Measurements from ENCODE around the gene GDAP2. TPM values are rescaled to one million over a fixed set of nuclear protein-coding genes. Genes with fewer than 3 reads are reported as not detected.

Gene GDAP2
- total RNA-seq, 2 experiments from 2014 or later, result 20.8 to 22.9 TPM

DNA sequence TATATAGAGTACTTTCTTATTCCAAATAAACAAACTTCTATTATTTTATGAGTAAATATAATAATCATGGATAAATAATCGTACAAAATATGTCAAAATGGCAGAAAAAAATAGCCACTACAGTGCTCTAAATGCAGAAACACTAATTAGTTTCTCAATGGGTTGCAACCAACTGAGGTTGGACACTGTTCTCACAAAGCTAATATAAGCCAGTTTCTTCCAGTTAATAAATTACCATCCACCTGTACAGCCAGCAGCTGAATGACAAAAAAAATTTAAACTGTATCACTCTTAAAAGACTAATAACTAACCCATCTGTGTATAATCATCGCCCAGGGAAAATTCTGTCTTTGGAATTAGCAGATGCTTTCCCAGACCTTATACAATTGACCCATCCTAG lies 36.9 kb downstream of the GDAP2 start:
- Mint-ChIP-seq H3K27ac (no peak overlapping the region), H3K27me3 (no peaks in the 10 kb centered on the region), H3K4me1 (no peaks in the 10 kb centered on the region), H3K4me3 (no peak overlapping the region), H3K9me3 (no peaks in the 10 kb centered on the region), H3K36me3 (ENCODE audit: low read depth) (peaks cover 12% of the 10 kb centered on the region)
- ChIA-PET CTCF (interaction anchor here (1.1 to 1.6 kb wide), 2 partner anchors 8 to 134 kb away, joined by 3 to 7 read pairs; no protein-coding TSS in a partner anchor), POLR2A (no interaction called here)
- DNase-seq, result no peak

DNA sequence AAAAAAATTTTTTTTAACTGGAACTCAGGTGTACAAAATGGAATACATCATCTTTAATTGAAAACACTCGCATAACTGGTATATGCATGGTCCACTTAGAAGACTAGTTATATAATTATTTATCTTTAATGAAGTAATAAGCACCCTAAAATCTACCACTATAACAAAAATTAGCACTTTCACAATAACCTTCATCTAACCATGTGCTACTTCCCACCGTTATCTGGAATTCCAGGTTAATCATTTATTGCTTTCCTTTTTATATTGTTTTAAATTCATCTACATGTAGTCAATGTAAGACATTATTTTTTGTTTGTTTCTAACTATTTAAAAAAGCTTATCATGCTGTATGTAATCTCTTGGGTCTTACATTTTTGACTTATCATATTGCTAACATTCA lies 39.0 kb downstream of the GDAP2 start:
- no peak overlapping the region for H3K4me3 Mint-ChIP-seq
- H3K36me3 Mint-ChIP-seq (ENCODE audit: low read depth), result peaks cover 7% of the 10 kb centered on the region
- H3K4me1 Mint-ChIP-seq, result peaks cover 6% of the 10 kb centered on the region
- CTCF ChIA-PET, result no interaction called here
- H3K9me3 Mint-ChIP-seq, result no peaks in the 10 kb centered on the region
- no peak for DNase-seq
- no peak overlapping the region for H3K27ac Mint-ChIP-seq
- POLR2A ChIA-PET, result no interaction called here
- H3K27me3 Mint-ChIP-seq, result no peaks in the 10 kb centered on the region

DNA sequence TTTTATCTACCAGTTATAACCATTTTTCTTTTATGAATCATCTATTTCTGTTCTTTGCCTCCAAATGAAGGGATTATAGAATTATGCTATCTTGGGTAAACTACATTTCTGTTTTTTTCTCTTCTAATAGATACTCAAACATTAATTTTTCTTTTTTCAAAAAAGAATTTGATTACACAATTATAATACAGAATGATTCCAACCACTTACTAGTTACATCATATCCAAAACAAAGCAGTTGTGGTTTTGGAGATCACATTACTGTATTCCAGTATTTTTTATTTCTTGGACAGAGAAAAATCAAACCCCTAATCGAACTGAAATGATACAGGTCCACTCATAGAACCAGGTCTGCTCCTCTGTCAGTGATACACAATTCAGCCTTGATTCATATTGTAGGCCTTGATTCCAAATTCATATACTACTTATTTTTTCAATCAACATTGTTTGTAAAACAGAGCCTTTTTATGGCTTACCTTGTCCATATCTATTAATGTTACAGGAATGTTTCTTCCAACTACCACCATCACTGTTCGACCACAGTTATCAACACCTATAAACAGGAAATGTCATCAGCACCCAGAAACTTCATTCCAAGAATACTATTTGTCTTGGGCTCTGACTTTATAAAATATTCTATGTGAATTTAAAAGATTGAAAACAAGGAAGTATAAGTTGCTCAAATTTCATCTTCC lies 43.2 kb downstream of the GDAP2 start:
- Mint-ChIP-seq H3K4me1 (peaks cover 6% of the 10 kb centered on the region), H3K36me3 (ENCODE audit: low read depth) (peaks cover 11% of the 10 kb centered on the region), H3K27ac (no peak overlapping the region), H3K4me3 (no peak overlapping the region), H3K27me3 (no peaks in the 10 kb centered on the region), H3K9me3 (no peaks in the 10 kb centered on the region)
- ChIA-PET CTCF (interaction anchor here (1.9 kb wide), 1 partner anchor 9 kb away, joined by 6 read pairs; no protein-coding TSS in a partner anchor), POLR2A (no interaction called here)
- DNase-seq, result no peak

DNA sequence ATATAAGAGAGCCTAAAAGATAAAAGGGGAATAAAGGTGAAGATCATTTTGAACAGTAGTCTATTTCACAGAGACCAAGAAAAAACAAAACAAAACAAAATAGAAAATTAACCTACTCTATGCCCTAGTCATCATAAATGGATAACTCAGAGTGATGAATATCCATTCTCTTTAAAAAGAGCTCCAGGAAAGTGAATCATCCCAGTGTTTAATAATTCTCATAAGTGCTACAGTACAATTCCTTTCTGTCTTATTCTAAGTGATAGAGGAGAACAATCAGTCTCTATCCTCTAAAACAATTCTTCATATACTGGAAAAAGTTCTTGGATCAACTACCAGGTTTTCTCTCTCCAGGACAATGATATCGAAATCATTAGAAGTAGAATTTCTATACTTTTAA lies 45.8 kb downstream of the GDAP2 start:
- Mint-ChIP-seq H3K4me1 (peaks cover 6% of the 10 kb centered on the region), H3K27me3 (no peaks in the 10 kb centered on the region), H3K9me3 (no peaks in the 10 kb centered on the region), H3K36me3 (ENCODE audit: low read depth) (peaks cover 21% of the 10 kb centered on the region), H3K27ac (no peak overlapping the region), H3K4me3 (no peak overlapping the region)
- CTCF ChIA-PET, result interaction anchor here (0.8 to 1.4 kb wide), 2 partner anchors 10 to 11 kb away, joined by 4 to 7 read pairs; no protein-coding TSS in a partner anchor
- POLR2A ChIA-PET, result no interaction called here
- DNase-seq, result no peak

DNA sequence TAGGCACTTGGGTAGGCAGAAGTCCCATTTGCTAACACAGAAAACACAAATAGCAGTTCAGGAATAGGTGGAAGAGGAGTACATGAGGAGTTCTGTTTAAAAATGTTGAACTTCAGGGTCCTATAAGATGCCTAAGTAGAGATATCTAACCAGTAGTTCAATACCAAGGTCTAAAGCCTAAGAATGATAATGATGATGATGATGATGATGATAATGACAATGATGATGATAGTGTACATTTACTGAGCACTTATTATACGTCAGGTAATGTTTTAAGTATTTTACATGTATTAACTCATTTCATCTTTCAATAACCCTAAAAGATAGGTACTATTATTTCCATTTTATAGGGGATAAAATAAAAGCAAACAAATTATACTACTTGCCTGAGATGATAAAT lies 50.1 kb downstream of the GDAP2 start:
- ChIA-PET CTCF (interaction anchor here (4.0 kb wide), 1 partner anchor 16 kb away, joined by 21 read pairs; no protein-coding TSS in a partner anchor), POLR2A (no interaction called here)
- no peak for DNase-seq
- Mint-ChIP-seq H3K27me3 (no peaks in the 10 kb centered on the region), H3K36me3 (ENCODE audit: low read depth) (peaks cover 47% of the 10 kb centered on the region), H3K9me3 (peaks cover 7% of the 10 kb centered on the region), H3K27ac (no peak overlapping the region), H3K4me3 (no peak overlapping the region), H3K4me1 (no peaks in the 10 kb centered on the region)

DNA sequence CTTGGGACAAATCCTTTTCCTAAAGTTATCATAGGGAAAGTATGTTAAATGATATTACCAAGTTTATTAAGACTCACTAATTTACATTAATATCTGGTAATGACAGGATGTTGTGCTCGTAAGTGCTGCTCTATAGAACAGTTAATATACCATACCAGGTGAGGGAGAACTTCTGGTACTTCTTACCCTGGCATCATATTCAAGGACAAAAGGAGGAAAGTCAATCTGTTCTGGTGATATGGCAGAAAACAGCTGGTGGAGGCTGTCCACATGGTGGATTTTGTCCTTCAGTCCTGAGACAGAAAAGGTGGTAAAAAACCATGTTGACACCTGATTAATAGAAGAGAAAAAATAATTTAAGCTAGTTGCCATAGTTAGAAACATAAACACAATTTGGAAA lies 51.6 kb downstream of the GDAP2 start:
- no peak for DNase-seq
- CTCF ChIA-PET, result no interaction called here
- H3K4me1 Mint-ChIP-seq, result no peaks in the 10 kb centered on the region
- POLR2A ChIA-PET, result no interaction called here
- H3K36me3 Mint-ChIP-seq (ENCODE audit: low read depth), result peaks cover 62% of the 10 kb centered on the region
- H3K27ac Mint-ChIP-seq, result no peak overlapping the region
- H3K4me3 Mint-ChIP-seq, result no peak overlapping the region
- no peaks in the 10 kb centered on the region for H3K27me3 Mint-ChIP-seq
- H3K9me3 Mint-ChIP-seq, result peaks cover 18% of the 10 kb centered on the region

DNA sequence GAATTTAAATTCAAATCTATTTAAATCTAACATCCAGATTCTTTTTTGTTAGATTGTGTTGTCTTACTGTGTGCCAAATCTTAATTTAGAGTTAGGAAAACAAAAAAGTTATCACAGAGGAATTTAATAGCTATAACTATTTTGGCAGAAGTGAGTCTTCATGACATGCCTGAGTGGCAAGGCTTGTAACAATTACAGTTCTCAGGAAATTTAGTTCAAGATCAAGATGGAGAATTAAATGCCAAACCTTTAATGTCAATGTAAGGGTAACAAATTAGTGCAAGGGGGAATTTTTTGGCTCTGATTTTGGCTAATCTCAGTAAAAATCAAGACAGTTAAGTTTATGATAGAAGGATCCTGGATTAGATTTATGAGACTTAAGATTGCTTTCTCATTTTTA lies 58.4 kb downstream of the GDAP2 start:
- CTCF ChIA-PET, result no interaction called here
- Mint-ChIP-seq H3K9me3 (peaks cover 19% of the 10 kb centered on the region), H3K27ac (no peak overlapping the region), H3K4me3 (no peak overlapping the region), H3K4me1 (no peaks in the 10 kb centered on the region), H3K36me3 (ENCODE audit: low read depth) (peaks cover 80% of the 10 kb centered on the region), H3K27me3 (no peaks in the 10 kb centered on the region)
- DNase-seq, result no peak
- POLR2A ChIA-PET, result no interaction called here

DNA sequence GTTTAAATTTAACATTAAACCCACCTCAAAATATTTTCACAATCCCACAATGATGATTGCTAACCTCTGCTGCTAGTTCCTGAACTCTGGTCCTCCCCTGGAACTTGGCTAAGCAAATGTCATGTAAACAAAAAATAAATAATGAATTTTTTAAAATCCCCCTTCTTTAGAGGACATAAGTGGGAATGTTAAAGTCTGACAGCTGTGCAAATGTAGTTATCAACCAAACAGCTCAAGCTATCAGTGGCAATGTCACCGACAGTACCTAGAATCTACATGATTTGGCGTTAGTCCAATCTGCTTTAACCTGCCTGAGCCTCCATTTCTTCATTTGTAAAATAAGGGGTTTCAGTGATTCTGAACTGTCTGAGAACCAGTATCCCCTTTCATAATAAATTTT lies 67.7 kb downstream of the GDAP2 start:
- H3K4me1 Mint-ChIP-seq, result no peaks in the 10 kb centered on the region
- CTCF ChIA-PET, result no interaction called here
- H3K4me3 Mint-ChIP-seq, result no peak overlapping the region
- peaks cover 19% of the 10 kb centered on the region for H3K36me3 Mint-ChIP-seq (ENCODE audit: low read depth)
- POLR2A ChIA-PET, result no interaction called here
- H3K27ac Mint-ChIP-seq, result no peak overlapping the region
- no peaks in the 10 kb centered on the region for H3K9me3 Mint-ChIP-seq
- DNase-seq, result no peak
- no peaks in the 10 kb centered on the region for H3K27me3 Mint-ChIP-seq

DNA sequence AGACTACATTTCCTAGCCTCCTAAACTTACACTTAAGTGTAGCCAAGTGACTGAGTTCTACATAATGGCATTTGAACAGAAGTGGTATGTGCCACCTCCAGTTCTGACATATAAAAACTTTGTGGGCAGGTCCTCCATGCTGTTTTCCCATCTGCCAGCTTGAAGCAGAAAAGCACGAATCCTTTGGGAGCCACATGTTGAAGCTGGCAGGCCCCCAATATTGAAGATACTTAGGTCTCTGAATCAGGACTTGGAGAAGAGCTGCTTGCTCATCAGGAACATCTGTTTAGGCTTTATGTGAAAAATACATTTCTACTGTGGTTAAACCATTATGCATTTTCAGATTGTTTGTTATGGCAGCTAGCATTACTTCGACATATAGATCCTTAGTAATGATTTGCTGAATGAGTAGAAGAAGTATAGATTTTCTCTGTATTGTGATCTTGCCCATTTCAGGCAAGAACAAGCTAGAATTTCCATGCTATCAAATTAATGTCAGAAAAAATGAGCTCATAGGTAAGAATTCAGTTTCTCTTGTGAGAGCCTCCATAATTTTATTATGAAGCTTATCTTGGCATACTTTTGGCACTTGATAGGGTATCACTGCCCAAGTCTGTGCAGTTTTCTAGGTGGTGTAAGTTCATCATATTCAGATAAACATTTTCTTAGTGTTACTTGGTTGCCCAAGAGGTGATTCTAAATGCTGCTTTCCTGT lies 68.4 kb downstream of the GDAP2 start:
- H3K27me3 Mint-ChIP-seq, result no peaks in the 10 kb centered on the region
- POLR2A ChIA-PET, result no interaction called here
- H3K9me3 Mint-ChIP-seq, result no peaks in the 10 kb centered on the region

DNA sequence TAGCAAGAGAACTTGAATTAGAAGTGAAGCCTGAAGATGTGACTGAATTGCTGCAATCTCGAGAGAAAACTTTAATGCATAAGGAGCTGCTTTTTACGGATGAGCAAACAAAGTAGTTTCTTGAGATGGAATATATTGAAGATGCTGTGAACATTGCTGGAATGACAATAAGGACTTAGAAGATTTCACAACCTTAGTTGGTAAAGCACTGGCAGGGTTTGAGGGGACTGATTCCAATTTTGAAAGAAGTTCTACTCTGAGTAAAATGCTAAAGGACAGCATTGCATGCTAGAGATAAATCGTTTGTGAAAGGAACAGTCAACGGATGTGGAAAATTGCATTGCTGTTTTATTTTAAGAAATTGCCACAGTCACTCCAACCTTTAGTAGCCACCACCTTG lies 69.5 kb downstream of the GDAP2 start:
- Mint-ChIP-seq H3K9me3 (no peaks in the 10 kb centered on the region), H3K36me3 (ENCODE audit: low read depth) (peaks cover 8% of the 10 kb centered on the region), H3K4me3 (no peak overlapping the region), H3K27me3 (no peaks in the 10 kb centered on the region), H3K4me1 (no peaks in the 10 kb centered on the region), H3K27ac (no peak overlapping the region)
- no peak for DNase-seq
- POLR2A ChIA-PET, result no interaction called here
- CTCF ChIA-PET, result no interaction called here

More for the DNA sequence above, 68.4 kb downstream of the GDAP2 start:
- H3K4me3 Mint-ChIP-seq, result no peak overlapping the region
- no peak for DNase-seq
- H3K4me1 Mint-ChIP-seq, result no peaks in the 10 kb centered on the region
- peaks cover 14% of the 10 kb centered on the region for H3K36me3 Mint-ChIP-seq (ENCODE audit: low read depth)
- no peak overlapping the region for H3K27ac Mint-ChIP-seq
- CTCF ChIA-PET, result interaction anchor here (0.7 kb wide), 1 partner anchor 326 kb away, joined by 3 read pairs; no protein-coding TSS in a partner anchor

DNA sequence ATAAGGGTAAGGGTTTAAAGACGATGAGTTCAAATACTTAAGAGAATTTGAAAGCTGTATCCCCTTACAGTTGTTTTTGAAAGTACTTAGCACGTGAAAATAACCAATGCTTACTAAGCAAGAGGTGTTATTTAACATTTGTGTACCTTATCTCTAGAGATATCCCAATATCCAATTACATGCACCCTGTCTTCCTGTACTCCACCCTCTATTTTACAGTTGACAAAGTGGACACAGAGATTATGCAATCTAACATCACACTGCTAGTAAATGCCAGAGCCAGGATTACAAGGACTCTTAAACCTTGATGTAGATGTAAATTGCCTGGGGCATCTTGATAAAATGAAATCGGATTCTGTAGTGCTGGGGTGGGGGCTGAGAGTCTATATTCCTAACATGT lies 72.0 kb downstream of the GDAP2 start:
- ChIA-PET CTCF (no interaction called here), POLR2A (no interaction called here)
- Mint-ChIP-seq H3K36me3 (ENCODE audit: low read depth) (peaks cover 6% of the 10 kb centered on the region), H3K9me3 (no peaks in the 10 kb centered on the region), H3K4me1 (no peaks in the 10 kb centered on the region), H3K27me3 (no peaks in the 10 kb centered on the region), H3K27ac (no peak overlapping the region), H3K4me3 (no peak overlapping the region)
- DNase-seq, result no peak

DNA sequence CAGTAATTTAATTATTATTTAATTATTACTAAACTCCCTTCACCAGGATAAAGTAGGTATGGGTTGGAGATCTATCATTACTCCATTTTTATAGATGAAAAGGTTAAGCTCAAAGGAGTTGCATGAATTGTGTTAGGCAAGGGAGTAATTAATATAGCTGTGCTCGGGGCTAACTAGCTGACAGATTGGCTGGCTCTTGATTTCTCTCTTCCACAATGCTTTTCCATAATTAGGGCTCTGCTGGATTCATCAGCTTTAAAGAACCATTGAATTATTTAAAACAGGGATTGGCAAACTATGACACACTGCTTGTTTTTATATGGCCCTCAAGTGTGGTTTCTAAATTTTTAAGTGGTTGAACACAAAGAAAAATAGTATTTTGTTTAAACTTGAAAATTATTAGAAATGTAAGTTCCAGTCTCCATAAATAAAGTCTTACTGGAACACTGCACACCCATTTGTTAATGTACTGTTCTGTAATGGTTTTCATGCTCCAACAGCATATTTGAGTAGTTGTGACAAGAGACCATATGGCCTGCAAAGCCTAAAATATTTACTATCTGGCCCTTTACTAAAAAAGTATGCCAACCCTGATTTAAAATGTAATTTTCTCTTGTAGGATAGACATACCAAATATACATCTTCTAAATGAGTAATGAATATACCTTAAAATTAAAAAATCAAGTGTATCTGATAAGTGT lies 76.4 kb downstream of the GDAP2 start:
- Mint-ChIP-seq H3K36me3 (ENCODE audit: low read depth) (no peaks in the 10 kb centered on the region), H3K27me3 (no peaks in the 10 kb centered on the region), H3K4me3 (no peak overlapping the region), H3K9me3 (no peaks in the 10 kb centered on the region), H3K27ac (no peak overlapping the region), H3K4me1 (no peaks in the 10 kb centered on the region)
- ChIA-PET POLR2A (interaction anchor here (1.4 kb wide), 1 partner anchor 7 kb away, joined by 3 read pairs; no protein-coding TSS in a partner anchor), CTCF (no interaction called here)
- DNase-seq, result no peak

DNA sequence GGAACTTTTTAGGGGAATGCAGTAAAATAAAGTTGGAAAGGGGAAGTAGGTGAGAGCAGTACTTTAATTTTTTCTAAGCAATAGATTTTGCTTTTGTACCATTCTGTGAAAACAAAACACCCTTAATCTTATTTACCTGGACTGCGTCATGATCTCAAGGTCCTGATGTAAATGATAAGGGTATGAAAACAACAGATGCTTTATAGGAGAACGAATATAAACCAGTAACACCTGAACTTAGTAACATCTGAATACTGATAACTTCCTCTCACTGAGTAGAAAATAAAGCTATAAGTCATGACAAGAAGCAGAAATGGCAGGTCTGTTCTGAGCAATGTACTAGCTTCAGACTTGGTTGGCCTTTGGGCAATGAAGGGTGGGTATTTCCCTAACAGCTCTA lies 77.7 kb downstream of the GDAP2 start:
- no peak for DNase-seq
- H3K27ac Mint-ChIP-seq, result no peak overlapping the region
- POLR2A ChIA-PET, result interaction anchor here (0.5 kb wide), 1 partner anchor 52 kb away, joined by 3 read pairs; no protein-coding TSS in a partner anchor
- no peaks in the 10 kb centered on the region for H3K4me1 Mint-ChIP-seq
- H3K9me3 Mint-ChIP-seq, result no peaks in the 10 kb centered on the region
- H3K36me3 Mint-ChIP-seq (ENCODE audit: low read depth), result no peaks in the 10 kb centered on the region
- no peak overlapping the region for H3K4me3 Mint-ChIP-seq
- H3K27me3 Mint-ChIP-seq, result no peaks in the 10 kb centered on the region
- CTCF ChIA-PET, result no interaction called here

Measured in activated CD4-positive, alpha-beta memory T cell treated with anti-CD3 and anti-CD28 coated beads, Interleukin-2, amount 10 ng/mL, durations not matched to agents 7 days and 5 days (primary cell).